ENCODE measurements around the gene PLEKHA6. TPM values are rescaled to one million over a fixed set of nuclear protein-coding genes. Genes with fewer than 3 reads are reported as not detected.

PLEKHA6 gene
- total RNA-seq, 1 experiment from 2014 or later, result 5.5 TPM

- no peaks in the 10 kb centered on the region for H3K36me3 ChIP-seq (ENCODE audit: control insufficient read depth, insufficient read depth, low read length)
- ChIA-PET CTCF (no interaction called here), POLR2A (no interaction called here)
- peaks cover 3% of the 10 kb centered on the region; the same call in 1 of the 2 replicates for H3K27me3 ChIP-seq (ENCODE audit: control insufficient read depth, insufficient read depth, low read length)
- H3K4me1 ChIP-seq (ENCODE audit: control insufficient read depth, insufficient read depth, low read length), result 0 out of 2 replicates have a peak, but pooled peaks cover 6% of the 10 kb centered on the region
- no peaks in the 10 kb centered on the region for H3K9me3 ChIP-seq (ENCODE audit: control insufficient read depth, insufficient read depth, low read depth, low read length)
- in situ Hi-C loops (cut with HindIII; ENCODE audit: low pct_unique_long_range_greater_than_20kb, low sequenced_read_pairs) (no loop called here), intact Hi-C loops (cut with micrococcal nuclease; ENCODE audit: unreplicated experiment) (no loop called here)
- no peak for TF ChIP-seq TCF7L2 (IDR thresholded peaks at IDR 0.05; ENCODE audit: low read depth, low read length)
- TF ChIP-seq CTCF (IDR thresholded peaks at IDR 0.05), result no peak
- TF ChIP-seq POLR2AphosphoS5 (IDR thresholded peaks at IDR 0.05; ENCODE audit: low read depth, low read length), result no peak
- TF ChIP-seq REST (IDR thresholded peaks at IDR 0.05; ENCODE audit: insufficient read depth in 1 of 2, low read depth in 2 of 2, low read length in 1 of 2), result no peak
- no peak for TF ChIP-seq SIN3A (IDR thresholded peaks at IDR 0.05; ENCODE audit: borderline replicate concordance, insufficient read depth, low read depth, low read length)
- H3K27ac ChIP-seq (ENCODE audit: low read length), result no peak overlapping the region
- BruUV-seq (replicated peaks), result no TSS peak
- H3K4me3 ChIP-seq (ENCODE audit: low read depth in 2 of 2, low read length in 2 of 2), result no peak overlapping the region
- peak; percentile 50 for DNase-seq (ENCODE audit: low read depth, low spot score)
- ATAC-seq, result peak; percentile 79
Measured at GRCh38 chr1:204294357-204294756, 65.4 kb downstream of the PLEKHA6 start.

GRCh38 chr1:204293605-204294337 is 66.0 kb downstream of the PLEKHA6 start:
- no peak overlapping the region for H3K4me3 ChIP-seq (ENCODE audit: low read depth in 2 of 2, low read length in 2 of 2)
- TF ChIP-seq TCF7L2 (IDR thresholded peaks at IDR 0.05; ENCODE audit: low read depth, low read length), result no peak
- TF ChIP-seq POLR2AphosphoS5 (IDR thresholded peaks at IDR 0.05; ENCODE audit: low read depth, low read length), result no peak
- no peak for TF ChIP-seq REST (IDR thresholded peaks at IDR 0.05; ENCODE audit: insufficient read depth in 1 of 2, low read depth in 2 of 2, low read length in 1 of 2)
- TF ChIP-seq SIN3A (IDR thresholded peaks at IDR 0.05; ENCODE audit: borderline replicate concordance, insufficient read depth, low read depth, low read length), result no peak
- TF ChIP-seq CTCF (IDR thresholded peaks at IDR 0.05), result no peak
- no peak overlapping the region for H3K27ac ChIP-seq (ENCODE audit: low read length)
- H3K9me3 ChIP-seq (ENCODE audit: control insufficient read depth, insufficient read depth, low read depth, low read length), result no peaks in the 10 kb centered on the region
- no peaks in the 10 kb centered on the region for H3K36me3 ChIP-seq (ENCODE audit: control insufficient read depth, insufficient read depth, low read length)
- H3K4me1 ChIP-seq (ENCODE audit: control insufficient read depth, insufficient read depth, low read length), result 0 out of 2 replicates have a peak, but pooled peaks cover 6% of the 10 kb centered on the region
- no TSS peak for BruUV-seq (replicated peaks)
- in situ Hi-C loops (cut with HindIII; ENCODE audit: low pct_unique_long_range_greater_than_20kb, low sequenced_read_pairs), result no loop called here
- intact Hi-C loops (cut with micrococcal nuclease; ENCODE audit: unreplicated experiment), result no loop called here
- CTCF ChIA-PET, result no interaction called here
- ATAC-seq (no peak), DNase-seq (ENCODE audit: low read depth, low spot score) (no peak)
- POLR2A ChIA-PET, result no interaction called here
- H3K27me3 ChIP-seq (ENCODE audit: control insufficient read depth, insufficient read depth, low read length), result peaks cover 3% of the 10 kb centered on the region; the same call in 1 of the 2 replicates

Data from Panc1 (cell line).